Loucy (cell line): Measurements from ENCODE around the gene SQOR.

ENCODE experiments used
- H2AFZ ChIP-seq: fragments of 200-600 bp; sonication (generic); 2 replicates; pipeline ENCODE4 v1.6.0; 2016; ENCODE audit warnings: antibody characterized with exemption, mild to moderate bottlenecking, low read length, moderate library complexity
- H3F3A ChIP-seq: fragments of 200-600 bp; 2 replicates; pipeline ENCODE4 v1.6.0; 2016; ENCODE audit warnings: antibody characterized with exemption, low read depth, mild to moderate bottlenecking
- H3K27me3 ChIP-seq: fragments of 200-600 bp; sonication (generic); 2 replicates; pipeline ENCODE4 v1.6.1; 2014; ENCODE audit warnings: low read length, mild to moderate bottlenecking; ENCODE audit not compliant: insufficient read depth, poor library complexity, severe bottlenecking
- H3K36me3 ChIP-seq: fragments of 200-600 bp; sonication (generic); 2 replicates; pipeline ENCODE4 v1.6.1; 2016; ENCODE audit warnings: low read length; ENCODE audit not compliant: insufficient read depth
- H3K4me1 ChIP-seq: fragments of 200-600 bp; sonication (generic); 2 replicates; pipeline ENCODE4 v1.5.1; 2014; ENCODE audit warnings: low read length, mild to moderate bottlenecking; ENCODE audit not compliant: insufficient read depth, poor library complexity, severe bottlenecking
- H3K4me2 ChIP-seq: fragments of 200-600 bp; sonication (generic); 2 replicates; pipeline ENCODE4 v1.6.0; 2014; ENCODE audit warnings: antibody characterized with exemption, low read length, low read depth, mild to moderate bottlenecking; ENCODE audit not compliant: poor library complexity, severe bottlenecking
- H3K4me3 ChIP-seq: fragments of 200-600 bp; sonication (generic); 2 replicates; pipeline ENCODE4 v1.5.1; 2014; ENCODE audit warnings: low read length, mild to moderate bottlenecking, mixed read lengths; ENCODE audit not compliant: poor library complexity, severe bottlenecking
- H3K79me2 ChIP-seq: fragments of 200-600 bp; sonication (generic); 2 replicates; pipeline ENCODE4 v1.6.1; 2014; ENCODE audit warnings: low read length; ENCODE audit not compliant: insufficient read depth
- H3K9ac ChIP-seq: fragments of 200-600 bp; sonication (generic); 2 replicates; pipeline ENCODE4 v1.6.0; 2014; ENCODE audit warnings: mild to moderate bottlenecking, low read depth, low read length, moderate library complexity; ENCODE audit not compliant: poor library complexity, severe bottlenecking
- H3K9me2 ChIP-seq: fragments of 200-600 bp; sonication (generic); replicated peaks from 2 replicates; pipeline ENCODE4 v1.6.1; 2016; ENCODE audit warnings: low read depth, low read length, mixed read lengths
- H3K9me3 ChIP-seq: fragments of 200-600 bp; sonication (generic); 2 replicates; pipeline ENCODE4 v1.6.1; 2014; ENCODE audit warnings: mild to moderate bottlenecking, antibody characterized with exemption, low read length, low read depth; ENCODE audit not compliant: insufficient read depth
- H4K20me1 ChIP-seq: fragments of 200-600 bp; sonication (generic); 2 replicates; pipeline ENCODE4 v1.6.0; 2014; ENCODE audit warnings: antibody characterized with exemption, low read length, mild to moderate bottlenecking; ENCODE audit not compliant: insufficient read depth, poor library complexity, severe bottlenecking
- EZH2phosphoT487 ChIP-seq: fragments of 200-600 bp; IDR thresholded peaks from 2 replicates; pipeline ENCODE4 v1.6.1; 2018; ENCODE audit warnings: antibody characterized with exemption, mild to moderate bottlenecking, moderate library complexity, borderline replicate concordance
- TF ChIP-seq, protein P1 (sequence below): fragments of 200-600 bp; sonication (generic); conservative IDR thresholded peaks from 2 replicates; pipeline ENCODE4 v1.5.1; 2014; ENCODE audit warnings: mild to moderate bottlenecking, antibody characterized with exemption, low read length

The SQOR gene

GRCh38 chr15:45606413-45606812, 28.4 kb upstream of the SQOR start:
- no peak overlapping the region for H2AFZ ChIP-seq
- H3K27me3 ChIP-seq, result no peaks in the 10 kb centered on the region
- no peak overlapping the region for H3K4me2 ChIP-seq
- H3K4me1 ChIP-seq, result no peaks in the 10 kb centered on the region
- H3K9me3 ChIP-seq, result no peaks in the 10 kb centered on the region
- H3K79me2 ChIP-seq, result peaks cover 30% of the 10 kb centered on the region; the same call in 1 of the 2 replicates
- peaks cover 9% of the 10 kb centered on the region for H4K20me1 ChIP-seq
- H3K36me3 ChIP-seq, result peaks cover 43% of the 10 kb centered on the region; the same call in 1 of the 2 replicates
- no peak overlapping the region for H3K4me3 ChIP-seq
- no peaks in the 10 kb centered on the region for H3F3A ChIP-seq
- H3K9ac ChIP-seq, result no peak overlapping the region
- TF ChIP-seq, protein P1, sequence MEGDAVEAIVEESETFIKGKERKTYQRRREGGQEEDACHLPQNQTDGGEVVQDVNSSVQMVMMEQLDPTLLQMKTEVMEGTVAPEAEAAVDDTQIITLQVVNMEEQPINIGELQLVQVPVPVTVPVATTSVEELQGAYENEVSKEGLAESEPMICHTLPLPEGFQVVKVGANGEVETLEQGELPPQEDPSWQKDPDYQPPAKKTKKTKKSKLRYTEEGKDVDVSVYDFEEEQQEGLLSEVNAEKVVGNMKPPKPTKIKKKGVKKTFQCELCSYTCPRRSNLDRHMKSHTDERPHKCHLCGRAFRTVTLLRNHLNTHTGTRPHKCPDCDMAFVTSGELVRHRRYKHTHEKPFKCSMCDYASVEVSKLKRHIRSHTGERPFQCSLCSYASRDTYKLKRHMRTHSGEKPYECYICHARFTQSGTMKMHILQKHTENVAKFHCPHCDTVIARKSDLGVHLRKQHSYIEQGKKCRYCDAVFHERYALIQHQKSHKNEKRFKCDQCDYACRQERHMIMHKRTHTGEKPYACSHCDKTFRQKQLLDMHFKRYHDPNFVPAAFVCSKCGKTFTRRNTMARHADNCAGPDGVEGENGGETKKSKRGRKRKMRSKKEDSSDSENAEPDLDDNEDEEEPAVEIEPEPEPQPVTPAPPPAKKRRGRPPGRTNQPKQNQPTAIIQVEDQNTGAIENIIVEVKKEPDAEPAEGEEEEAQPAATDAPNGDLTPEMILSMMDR, result no peak
- TF ChIP-seq EZH2phosphoT487, result no peak
- H3K9me2 ChIP-seq, result no peaks in the 10 kb centered on the region

DNA sequence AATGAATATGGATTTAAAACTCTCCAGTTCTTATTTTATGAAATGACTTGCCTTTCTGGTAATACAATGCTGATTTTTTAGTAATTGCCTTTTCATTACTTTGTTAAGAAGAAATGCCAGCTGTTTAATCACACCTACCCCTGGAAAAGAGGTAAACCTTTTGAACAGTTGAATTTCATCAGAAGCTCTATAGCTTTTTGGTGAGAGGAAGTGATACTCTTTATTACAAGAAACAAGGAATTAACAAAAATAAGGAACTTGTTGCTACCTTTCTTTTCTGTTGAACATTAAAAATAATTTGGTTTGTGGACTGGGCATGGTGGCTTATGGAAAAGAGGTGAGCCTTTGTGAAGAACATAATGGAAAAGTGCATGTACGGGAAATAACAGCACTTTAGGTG, 28.0 kb upstream of the SQOR start:
- H3F3A ChIP-seq, result no peaks in the 10 kb centered on the region
- H3K36me3 ChIP-seq, result peaks cover 43% of the 10 kb centered on the region; the same call in 1 of the 2 replicates
- H3K79me2 ChIP-seq, result peaks cover 26% of the 10 kb centered on the region; the same call in 1 of the 2 replicates
- no peaks in the 10 kb centered on the region for H3K9me2 ChIP-seq
- H3K4me2 ChIP-seq, result no peak overlapping the region
- no peaks in the 10 kb centered on the region for H3K27me3 ChIP-seq
- no peaks in the 10 kb centered on the region for H3K4me1 ChIP-seq
- no peak for TF ChIP-seq EZH2phosphoT487
- TF ChIP-seq, protein P1, result no peak
- no peak overlapping the region for H2AFZ ChIP-seq
- no peak overlapping the region for H3K4me3 ChIP-seq
- H3K9me3 ChIP-seq, result no peaks in the 10 kb centered on the region
- H4K20me1 ChIP-seq, result peaks cover 5% of the 10 kb centered on the region
- H3K9ac ChIP-seq, result no peak overlapping the region

- peaks cover 26% of the 10 kb centered on the region; the same call in 1 of the 2 replicates for H3K36me3 ChIP-seq
- no peaks in the 10 kb centered on the region for H3K9me3 ChIP-seq
- no peaks in the 10 kb centered on the region for H3F3A ChIP-seq
- H3K9ac ChIP-seq, result no peak overlapping the region
- H3K9me2 ChIP-seq, result no peaks in the 10 kb centered on the region
- no peak overlapping the region for H3K4me2 ChIP-seq
- no peak for TF ChIP-seq EZH2phosphoT487
- TF ChIP-seq, protein P1, result peak; percentile 74
- no peaks in the 10 kb centered on the region for H3K79me2 ChIP-seq
- no peaks in the 10 kb centered on the region for H4K20me1 ChIP-seq
- no peaks in the 10 kb centered on the region for H3K27me3 ChIP-seq
- no peaks in the 10 kb centered on the region for H3K4me1 ChIP-seq
- H3K4me3 ChIP-seq, result no peak overlapping the region
- no peak overlapping the region for H2AFZ ChIP-seq
Measured at GRCh38 chr15:45611305-45611704, 23.5 kb upstream of the SQOR start.
